ENCODE measurements around the gene HAUS5. TPM values are rescaled to one million over a fixed set of nuclear protein-coding genes. Genes with fewer than 3 reads are reported as not detected.

Gene HAUS5
- total RNA-seq, 6 experiments from 2014 or later, result 3.7 to 6.1 (median 4.4) TPM

- no peaks in the 10 kb centered on the region for H3K9me3 ChIP-seq
- H3K27me3 ChIP-seq, result no peaks in the 10 kb centered on the region
- no peaks in the 10 kb centered on the region for H3K4me1 ChIP-seq
- TF ChIP-seq POLR2A (IDR thresholded peaks at IDR 0.05) (no peak), CTCF (IDR thresholded peaks at IDR 0.05) (no peak)
- 81% methylated on average over 3 of the region's 25 CpGs for WGBS (ENCODE audit: insufficient coverage, low coverage, low lambda C conversion rate, missing lambda C conversion rate)
- no peak overlapping the region for H3K4me3 ChIP-seq
- intact Hi-C loops (cut with DNase I), result no loop called here
- H3K27ac ChIP-seq, result no peak overlapping the region
- DNase-seq (no peak), ATAC-seq (no peak)
- H3K36me3 ChIP-seq, result peaks cover 0 to 62% (median 17%) of the 10 kb centered on the region in 4 donors
Observed at GRCh38 chr19:35637165-35637564, 24.6 kb downstream of the HAUS5 start.

- Histone ChIP-seq H3K4me3 (no peak overlapping the region), H3K9me3 (no peaks in the 10 kb centered on the region), H3K27me3 (no peaks in the 10 kb centered on the region), H3K27ac (no peak overlapping the region), H3K4me1 (no peaks in the 10 kb centered on the region), H3K36me3 (peaks cover 0 to 41% (median 7%) of the 10 kb centered on the region in 4 donors)
- no peak for DNase-seq
- no peak for ATAC-seq
- WGBS (ENCODE audit: insufficient coverage, low coverage, low lambda C conversion rate, missing lambda C conversion rate), result 71% methylated on average over 4 of the region's 6 CpGs
- TF ChIP-seq CTCF (IDR thresholded peaks at IDR 0.05), result no peak
- TF ChIP-seq POLR2A (IDR thresholded peaks at IDR 0.05), result no peak
- intact Hi-C loops (cut with DNase I), result no loop called here
Observed at GRCh38 chr19:35639321-35639639, 26.7 kb downstream of the HAUS5 start.

GRCh38 chr19:35639863-35640262, 27.3 kb downstream of the HAUS5 start:
- H3K27me3 ChIP-seq, result no peaks in the 10 kb centered on the region
- ATAC-seq (no peak), DNase-seq (no peak)
- H3K4me3 ChIP-seq, result no peak overlapping the region
- intact Hi-C loops (cut with DNase I), result no loop called here
- TF ChIP-seq POLR2A (IDR thresholded peaks at IDR 0.05), result no peak
- TF ChIP-seq CTCF (IDR thresholded peaks at IDR 0.05), result no peak
- H3K4me1 ChIP-seq, result no peaks in the 10 kb centered on the region
- 88% methylated on average over 7 of the region's 8 CpGs for WGBS (ENCODE audit: insufficient coverage, low coverage, low lambda C conversion rate, missing lambda C conversion rate)
- H3K36me3 ChIP-seq, result peaks cover 0 to 35% (median 6%) of the 10 kb centered on the region in 4 donors
- H3K27ac ChIP-seq, result no peak overlapping the region
- H3K9me3 ChIP-seq, result no peaks in the 10 kb centered on the region

- Histone ChIP-seq H3K4me1 (no peaks in the 10 kb centered on the region), H3K9me3 (no peaks in the 10 kb centered on the region), H3K27me3 (no peaks in the 10 kb centered on the region), H3K27ac (no peak within 1 kb of the TSS), H3K4me3 (no peak within 1 kb of the TSS), H3K36me3 (peaks cover 0 to 17% (median 2%) of the 10 kb centered on the region in 4 donors)
- TF ChIP-seq POLR2A (IDR thresholded peaks at IDR 0.05), result no peak
- no peak for TF ChIP-seq CTCF (IDR thresholded peaks at IDR 0.05)
- no peak for ATAC-seq
- DNase-seq, result peak in 1 of 3 donors; percentile 60
- intact Hi-C loops (cut with DNase I), result no loop called here
- 47% methylated on average over 5 of the region's 28 CpGs for WGBS (ENCODE audit: insufficient coverage, low coverage, low lambda C conversion rate, missing lambda C conversion rate)
Observed at GRCh38 chr19:35641515-35642151, 29.1 kb downstream of the HAUS5 start, which contains the start of gene ETV2. Gene ETV2 (plus strand): TSS chr19:35641745. CDS start chr19:35642461, 716 bp downstream.

All from right lobe of liver (tissue), 6 donors.